Left ventricle myocardium inferior (tissue), 1 donor: Measurements from ENCODE around the gene ABHD6. TPM values are rescaled to one million over a fixed set of nuclear protein-coding genes. Genes with fewer than 3 reads are reported as not detected.

ENCODE experiments used
- DNase-seq: peaks from one replicate; pipeline ENCODE4 v3.0.0-alpha.2; 2020
- H3K27ac ChIP-seq: fragments of 200-600 bp; replicated peaks from 2 replicates; pipeline ENCODE4 v1.8.0; 2021
- H3K27me3 ChIP-seq: fragments of 200-600 bp; 2 replicates; pipeline ENCODE4 v1.8.0; 2021; ENCODE audit warnings: low read depth
- H3K36me3 ChIP-seq: fragments of 200-600 bp; 2 replicates; pipeline ENCODE4 v1.8.0; 2021
- H3K4me1 ChIP-seq: fragments of 200-600 bp; 2 replicates; pipeline ENCODE4 v1.8.0; 2021
- H3K4me3 ChIP-seq: fragments of 200-600 bp; 2 replicates; pipeline ENCODE4 v1.8.0; 2021; ENCODE audit warnings: mild to moderate bottlenecking, moderate library complexity
- H3K9me3 ChIP-seq: fragments of 200-600 bp; replicated peaks from 2 replicates; pipeline ENCODE4 v1.8.0; 2021
- CTCF ChIP-seq: fragments of 200-600 bp; IDR thresholded peaks from 2 replicates; pipeline ENCODE4 v1.8.0; 2021; ENCODE audit warnings: antibody characterized with exemption, mild to moderate bottlenecking, borderline replicate concordance
- intact Hi-C: fragments of 100-400 bp; cut with micrococcal nuclease; formaldehyde crosslinking; loops from one replicate; pipeline ENCODE4 v1.11.0; 2022
- total RNA-seq: library from RNA; stranded (reverse); fragmentation: NEBNext Ultra II Directional; extraction: Animal tissue kit (Norgen Biotek cat#: 25700); gene quantifications from one replicate; pipeline ENCODE4 v1.2.1, GENCODE V29; 2021
- donor health status: DM: no; HTN: yes; CAD: no; lungs with severe emphysema.

ABHD6 gene
- total RNA-seq, 1 donor from 2014 or later = 7.2 TPM

DNA sequence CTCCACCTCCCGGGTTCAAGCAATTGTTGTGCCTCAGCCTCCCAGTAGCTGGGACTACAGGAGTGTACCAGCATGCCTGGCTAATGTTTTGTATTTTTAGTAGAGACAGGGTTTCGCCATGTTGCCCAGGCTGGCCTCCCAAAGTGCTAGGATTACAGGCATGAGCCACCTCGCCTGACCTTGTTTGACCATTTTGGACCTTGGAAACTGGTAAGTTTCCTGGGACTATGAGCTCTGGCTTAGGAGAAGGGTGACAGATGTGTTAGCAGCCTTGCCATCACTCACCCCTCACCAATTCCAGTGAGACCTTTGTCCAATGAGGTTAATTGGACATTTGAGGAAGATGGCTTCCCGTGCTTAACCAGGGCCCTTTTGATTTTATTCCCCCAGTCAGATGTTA, 46.7 kb upstream of the ABHD6 start:
- intact Hi-C loops = no loop called here
- H3K27me3 ChIP-seq = no peaks in the 10 kb centered on the region
- H3K4me1 ChIP-seq = peaks cover 22% of the 10 kb centered on the region
- DNase-seq = no peak
- no peak overlapping the region for H3K27ac ChIP-seq
- H3K9me3 ChIP-seq = no peaks in the 10 kb centered on the region
- no peak for TF ChIP-seq CTCF
- no peaks in the 10 kb centered on the region for H3K36me3 ChIP-seq
- H3K4me3 ChIP-seq = no peak overlapping the region

DNA sequence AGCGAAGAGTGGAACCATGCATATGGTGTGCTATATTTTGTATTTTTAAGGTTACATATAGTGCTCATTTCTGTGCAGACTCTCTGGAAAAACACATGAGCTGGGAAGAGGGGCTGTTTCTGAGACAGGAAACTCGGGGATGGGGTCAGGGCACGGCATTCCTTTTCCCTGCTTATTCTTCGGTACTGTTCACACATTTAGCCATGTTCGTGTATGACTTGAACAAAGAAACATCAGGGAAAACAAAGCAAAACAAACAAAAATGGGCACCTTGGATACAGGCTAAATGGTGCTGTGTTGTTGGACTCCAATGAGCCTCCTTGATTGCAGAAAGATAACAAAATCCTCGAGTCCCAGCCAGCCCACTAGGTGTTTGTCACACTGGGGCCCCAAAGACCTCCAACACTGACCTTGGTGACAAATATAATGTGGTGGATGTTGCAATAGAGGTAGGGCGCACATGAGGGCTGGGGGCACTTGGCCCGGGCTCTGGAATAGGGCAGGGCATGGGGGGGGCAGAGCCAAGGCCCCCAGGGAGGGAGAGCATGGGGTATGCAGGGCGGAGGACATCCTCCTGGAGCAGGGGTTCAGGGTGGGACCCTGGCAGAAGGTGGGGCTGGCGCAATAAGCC, 46.1 kb upstream of the ABHD6 start:
- no peaks in the 10 kb centered on the region for H3K36me3 ChIP-seq
- no peaks in the 10 kb centered on the region for H3K9me3 ChIP-seq
- no peak for TF ChIP-seq CTCF
- H3K4me1 ChIP-seq = peaks cover 22% of the 10 kb centered on the region
- H3K4me3 ChIP-seq = no peak overlapping the region
- DNase-seq = no peak
- H3K27ac ChIP-seq = no peak overlapping the region
- H3K27me3 ChIP-seq = no peaks in the 10 kb centered on the region
- intact Hi-C loops = no loop called here

GRCh38 chr3:58192069-58192468, 45.5 kb upstream of the ABHD6 start:
- H3K27ac ChIP-seq = no peak overlapping the region
- H3K36me3 ChIP-seq = no peaks in the 10 kb centered on the region
- TF ChIP-seq CTCF = no peak
- H3K4me1 ChIP-seq = peaks cover 22% of the 10 kb centered on the region
- intact Hi-C loops = no loop called here
- H3K27me3 ChIP-seq = no peaks in the 10 kb centered on the region
- no peaks in the 10 kb centered on the region for H3K9me3 ChIP-seq
- no peak for DNase-seq
- no peak overlapping the region for H3K4me3 ChIP-seq

DNA sequence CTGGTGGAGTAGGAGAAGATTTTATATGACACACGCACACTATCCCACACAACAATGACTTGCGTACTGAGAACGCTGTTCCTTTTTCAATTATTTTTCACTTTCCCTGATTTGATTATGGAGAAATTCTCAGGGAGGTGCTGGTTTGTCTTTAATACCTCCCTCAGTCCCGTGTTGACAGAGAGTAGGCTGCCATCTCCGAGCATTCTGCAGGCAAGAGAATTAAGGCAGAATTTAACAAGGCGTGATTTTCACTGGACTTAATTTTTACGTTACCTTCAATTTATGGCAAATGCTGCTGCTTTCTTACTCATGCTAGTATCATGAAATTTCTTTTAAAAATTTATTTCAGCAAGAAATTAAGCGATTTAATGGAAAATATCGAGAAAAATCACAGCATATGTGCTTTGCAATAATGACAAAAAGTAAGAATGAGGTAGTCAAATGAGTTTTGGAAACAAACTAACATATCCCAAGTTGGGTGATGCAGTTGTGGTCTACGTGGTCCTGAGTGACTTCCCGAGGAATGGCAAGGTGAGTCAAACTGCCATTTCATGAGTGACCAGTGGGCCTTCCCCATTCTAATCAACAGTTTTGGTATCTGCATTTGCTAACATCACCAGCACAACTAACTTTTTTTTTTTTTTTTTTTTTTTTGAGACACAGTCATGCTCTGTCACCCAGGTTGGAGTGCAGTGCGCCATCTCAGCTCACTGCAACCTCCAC, 43.7 kb upstream of the ABHD6 start:
- no peak for TF ChIP-seq CTCF
- H3K4me1 ChIP-seq = peaks cover 10% of the 10 kb centered on the region
- no peaks in the 10 kb centered on the region for H3K27me3 ChIP-seq
- intact Hi-C loops = no loop called here
- no peak overlapping the region for H3K27ac ChIP-seq
- no peak overlapping the region for H3K4me3 ChIP-seq
- DNase-seq = no peak
- no peaks in the 10 kb centered on the region for H3K9me3 ChIP-seq
- H3K36me3 ChIP-seq = no peaks in the 10 kb centered on the region

- Histone ChIP-seq H3K27me3 (no peaks in the 10 kb centered on the region), H3K36me3 (no peaks in the 10 kb centered on the region)
- intact Hi-C loops = no loop called here
Observed at GRCh38 chr3:58197588-58197987, 40.0 kb upstream of the ABHD6 start.

More at GRCh38 chr3:58197588-58197987, 40.0 kb upstream of the ABHD6 start:
- Histone ChIP-seq H3K27ac (peak overlapping the region; percentile 63), H3K4me1 (peaks cover 23% of the 10 kb centered on the region), H3K4me3 (no peak overlapping the region), H3K9me3 (no peaks in the 10 kb centered on the region)
- TF ChIP-seq CTCF = no peak
- no peak for DNase-seq
